Esophagus mucosa (tissue), 1 donor: Measurements from ENCODE around the gene THBS4. TPM values are rescaled to one million over a fixed set of nuclear protein-coding genes. Genes with fewer than 3 reads are reported as not detected.

Experiments
- ATAC-seq: fragments of 200-7000 bp; cut with Tn5 transposase; one replicate; pipeline ENCODE4 v1.9.1; 2020
- total RNA-seq: library from RNA; stranded (reverse); gene quantifications from one replicate; pipeline ENCODE4 v1.2.4, GENCODE V29; 2023
- donor health status: DM: yes; HTN: yes; CAD: no.

Gene THBS4
- total RNA-seq, 1 donor from 2014 or later, result 0.16 TPM

DNA sequence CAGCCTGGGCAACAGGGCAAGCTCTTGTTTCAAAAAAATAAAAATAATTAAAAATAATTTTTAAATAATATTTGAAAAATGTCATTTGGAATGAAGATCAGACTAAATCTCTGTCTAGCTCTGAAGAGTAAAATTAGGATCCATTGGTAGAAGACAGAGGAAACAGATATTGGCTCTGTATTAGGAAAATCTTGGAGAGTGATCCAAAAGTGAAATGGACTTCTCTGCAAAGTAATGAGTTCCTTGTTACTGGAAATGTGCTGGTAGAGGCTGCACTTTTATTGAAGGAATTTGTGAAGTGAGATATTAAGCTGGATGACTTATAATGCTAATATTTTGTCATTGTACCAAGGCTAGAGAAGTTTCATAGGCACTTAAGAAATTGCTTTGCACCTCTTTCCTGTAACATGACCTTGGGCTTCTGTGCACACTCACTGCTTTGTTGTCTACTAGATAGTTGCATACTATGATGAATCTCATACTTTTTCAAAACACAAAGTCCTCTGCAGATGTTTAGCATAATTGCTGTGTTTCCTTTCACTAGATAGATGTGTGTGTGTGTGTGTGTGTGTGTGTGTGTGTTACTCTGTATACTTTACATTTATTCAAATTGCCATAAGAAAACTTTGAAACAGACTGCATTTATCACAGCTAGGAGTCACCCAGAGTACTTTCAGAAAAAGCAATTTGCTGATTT, 13.1 kb downstream of the THBS4 start:
- ATAC-seq, result no peak

DNA sequence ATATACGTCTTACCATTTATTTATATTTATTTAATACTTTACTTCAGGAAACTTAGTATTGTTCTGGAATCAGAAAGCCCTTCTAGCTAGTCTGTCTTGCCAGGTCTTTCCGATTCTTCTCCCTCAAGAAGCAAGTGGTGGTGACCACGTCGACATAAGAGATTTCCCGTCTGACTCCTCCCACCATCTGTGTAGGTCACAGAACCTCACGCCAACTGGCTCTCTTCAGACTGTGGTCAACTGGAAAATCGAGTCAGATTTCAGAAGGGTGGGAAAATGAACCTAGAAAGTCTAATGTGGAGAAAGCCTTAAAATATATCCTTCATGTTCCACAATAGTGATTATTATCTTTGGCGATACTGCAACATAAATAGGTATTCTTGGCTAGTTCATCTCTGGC, 17.3 kb downstream of the THBS4 start:
- no peak for ATAC-seq

DNA sequence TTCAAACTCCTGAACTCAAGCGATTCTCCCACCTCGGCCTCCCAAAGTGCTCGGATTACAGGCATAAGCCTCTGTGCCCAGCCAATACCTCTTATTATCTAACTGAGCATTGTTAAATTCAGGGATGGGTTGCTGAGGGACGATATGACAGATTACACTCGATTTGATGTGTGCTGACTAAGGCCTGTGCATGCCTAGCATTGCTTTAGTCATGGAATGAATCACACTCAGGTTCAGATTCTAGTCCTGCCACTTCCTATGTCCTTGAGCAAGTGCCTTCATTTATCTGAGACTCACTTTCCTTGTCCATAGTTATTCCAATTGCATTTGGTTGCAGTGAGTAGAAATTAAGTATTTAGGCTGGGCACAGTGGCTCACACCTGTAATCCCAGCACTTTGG, 19.5 kb downstream of the THBS4 start:
- no peak for ATAC-seq

DNA sequence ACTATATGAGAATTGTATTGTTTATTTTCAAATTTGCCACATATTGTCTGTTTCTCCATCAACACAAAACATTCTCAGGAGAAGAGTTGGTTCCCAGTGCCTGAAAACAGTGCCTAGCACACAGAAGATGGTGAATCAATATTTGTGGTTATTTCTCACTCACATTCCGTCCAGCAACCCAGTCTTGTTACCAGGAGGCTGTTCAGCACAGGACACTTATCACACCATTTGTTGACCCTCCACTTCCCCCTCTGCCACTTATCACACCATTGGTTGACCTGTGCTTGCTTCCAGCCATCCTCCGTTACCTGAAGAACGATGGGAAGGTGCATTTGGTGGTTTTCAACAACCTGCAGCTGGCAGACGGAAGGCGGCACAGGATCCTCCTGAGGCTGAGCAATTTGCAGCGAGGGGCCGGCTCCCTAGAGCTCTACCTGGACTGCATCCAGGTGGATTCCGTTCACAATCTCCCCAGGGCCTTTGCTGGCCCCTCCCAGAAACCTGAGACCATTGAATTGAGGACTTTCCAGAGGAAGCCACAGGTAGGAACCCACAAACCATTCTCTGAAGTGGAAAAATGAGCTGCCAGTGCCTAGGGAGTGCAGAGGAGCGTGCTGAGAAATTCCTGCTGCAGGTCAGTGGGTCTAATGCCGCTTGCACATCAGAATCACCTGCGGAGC, 20.5 kb downstream of the THBS4 start:
- no peak for ATAC-seq

DNA sequence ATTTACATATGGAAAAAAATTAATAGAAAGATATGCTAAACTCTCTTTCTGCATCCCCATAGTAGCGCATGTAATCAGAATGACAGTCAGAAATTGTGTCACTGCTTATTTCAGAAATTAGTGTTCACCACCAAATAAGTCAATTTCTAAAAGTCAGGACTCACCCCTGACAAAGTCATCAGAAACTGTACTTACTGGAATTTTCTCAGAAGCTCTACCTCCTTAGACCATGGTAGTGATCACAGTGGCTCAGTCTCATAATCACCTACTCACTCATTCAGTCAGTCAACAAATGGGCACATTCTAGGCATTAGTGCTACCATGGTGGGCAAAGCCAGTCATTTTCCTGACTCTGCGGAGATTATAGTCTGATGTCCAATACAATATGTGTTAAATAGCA, 22.0 kb downstream of the THBS4 start:
- no peak for ATAC-seq

DNA sequence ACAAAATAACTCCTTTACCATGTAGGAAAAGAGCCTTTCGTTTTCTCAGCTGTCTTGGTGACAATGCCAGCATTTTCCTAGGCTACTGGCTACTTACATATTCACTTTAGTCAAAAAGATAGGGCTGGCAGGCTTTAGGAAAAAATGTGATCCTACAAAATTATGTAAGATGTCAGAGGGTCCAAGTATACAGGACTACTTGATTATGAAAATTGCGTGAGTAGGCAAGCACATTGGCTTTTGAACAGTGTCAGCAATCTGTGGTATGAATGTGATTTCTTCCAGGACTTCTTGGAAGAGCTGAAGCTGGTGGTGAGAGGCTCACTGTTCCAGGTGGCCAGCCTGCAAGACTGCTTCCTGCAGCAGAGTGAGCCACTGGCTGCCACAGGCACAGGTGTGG, 22.8 kb downstream of the THBS4 start:
- no peak for ATAC-seq

DNA sequence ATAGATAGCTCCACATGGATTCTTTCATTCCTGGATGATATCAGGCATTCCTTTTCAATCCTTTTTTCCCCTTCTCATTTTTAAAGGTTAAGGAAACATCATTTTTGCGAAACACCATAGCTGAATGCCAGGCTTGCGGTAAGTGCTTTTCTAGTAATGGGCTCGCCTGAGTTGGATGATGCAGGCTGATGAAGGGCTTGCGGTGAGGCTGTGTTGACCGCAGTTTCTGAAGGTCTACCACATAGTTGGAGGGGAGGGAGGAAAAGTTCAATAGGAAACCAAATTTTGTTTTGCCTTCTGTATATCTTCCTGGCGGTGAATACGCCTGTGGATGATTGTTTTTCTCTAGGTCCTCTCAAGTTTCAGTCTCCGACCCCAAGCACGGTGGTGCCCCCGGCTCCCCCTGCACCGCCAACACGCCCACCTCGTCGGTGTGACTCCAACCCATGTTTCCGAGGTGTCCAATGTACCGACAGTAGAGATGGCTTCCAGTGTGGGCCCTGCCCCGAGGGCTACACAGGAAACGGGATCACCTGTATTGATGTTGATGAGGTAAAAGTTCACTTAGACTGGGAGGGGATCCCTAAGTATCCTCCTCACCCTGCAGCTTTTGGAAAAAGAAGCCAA, 24.3 kb downstream of the THBS4 start:
- no peak for ATAC-seq

DNA sequence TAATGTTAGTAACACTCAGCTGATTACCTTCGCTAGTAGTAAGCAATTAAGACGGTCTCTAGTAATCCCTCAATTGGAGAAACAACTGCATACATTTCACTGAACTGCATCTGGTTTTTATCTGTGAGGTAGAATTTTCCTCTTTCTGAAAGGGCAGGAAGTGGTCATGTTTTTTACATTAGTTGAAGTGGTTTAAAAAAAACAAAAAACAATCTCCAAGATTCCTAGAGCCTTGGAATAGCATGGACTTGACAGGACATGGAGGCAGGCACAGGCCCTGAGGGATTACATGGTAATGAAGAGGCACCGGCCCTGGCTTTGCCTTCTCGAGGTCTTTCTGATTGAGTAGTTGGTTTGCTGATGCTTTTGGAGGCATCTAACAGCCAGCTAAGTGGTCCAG, 25.8 kb downstream of the THBS4 start:
- no peak for ATAC-seq

DNA sequence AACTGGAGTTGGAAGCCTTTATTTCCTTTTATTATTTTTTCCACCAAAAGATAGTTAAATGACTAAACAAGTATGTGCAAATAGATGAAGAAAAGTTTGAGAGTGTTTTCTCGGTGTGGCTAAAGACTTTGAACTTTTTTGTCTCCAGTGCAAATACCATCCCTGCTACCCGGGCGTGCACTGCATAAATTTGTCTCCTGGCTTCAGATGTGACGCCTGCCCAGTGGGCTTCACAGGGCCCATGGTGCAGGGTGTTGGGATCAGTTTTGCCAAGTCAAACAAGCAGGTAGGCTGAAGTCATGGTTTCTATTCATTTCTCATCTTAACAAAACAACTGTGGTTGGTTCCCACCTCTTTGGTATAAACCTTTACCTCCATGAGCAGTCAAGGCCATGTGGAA, 26.4 kb downstream of the THBS4 start:
- ATAC-seq, result no peak

DNA sequence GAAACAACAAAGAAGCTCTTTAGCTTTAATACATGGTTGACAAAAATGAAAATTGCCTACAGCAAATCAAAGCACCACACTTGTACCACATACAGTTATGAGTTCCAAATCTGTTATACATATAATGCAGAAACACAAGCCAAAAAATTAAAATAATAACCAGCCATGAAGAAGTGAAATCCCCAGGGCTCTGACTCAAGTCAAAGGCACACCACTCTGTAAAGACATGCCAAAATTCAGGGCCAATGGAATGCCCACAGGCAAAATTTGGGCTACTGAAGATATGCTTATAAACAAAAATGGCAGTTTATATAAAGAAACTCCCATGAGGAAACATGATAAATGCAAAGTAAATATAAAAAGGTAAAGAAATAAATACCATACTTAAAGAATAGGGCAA, 29.0 kb downstream of the THBS4 start:
- ATAC-seq, result no peak

DNA sequence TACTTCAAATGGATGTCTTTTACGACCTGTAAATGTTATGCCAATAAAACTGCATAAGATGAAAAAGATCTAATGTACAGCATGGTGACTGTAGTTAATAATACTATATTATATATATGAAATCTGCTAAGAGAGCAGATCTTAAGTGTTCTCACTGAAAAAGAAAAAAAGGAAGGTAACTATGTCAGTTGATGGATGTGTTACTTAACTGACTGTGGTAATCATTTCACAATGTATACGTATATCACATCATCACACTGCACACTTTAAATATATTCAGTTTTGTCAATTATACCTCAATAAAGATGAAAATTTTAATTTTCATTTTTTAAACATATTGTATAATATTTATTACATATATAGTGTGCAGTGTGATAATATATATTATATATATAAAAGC, 31.9 kb downstream of the THBS4 start:
- ATAC-seq, result no peak

DNA sequence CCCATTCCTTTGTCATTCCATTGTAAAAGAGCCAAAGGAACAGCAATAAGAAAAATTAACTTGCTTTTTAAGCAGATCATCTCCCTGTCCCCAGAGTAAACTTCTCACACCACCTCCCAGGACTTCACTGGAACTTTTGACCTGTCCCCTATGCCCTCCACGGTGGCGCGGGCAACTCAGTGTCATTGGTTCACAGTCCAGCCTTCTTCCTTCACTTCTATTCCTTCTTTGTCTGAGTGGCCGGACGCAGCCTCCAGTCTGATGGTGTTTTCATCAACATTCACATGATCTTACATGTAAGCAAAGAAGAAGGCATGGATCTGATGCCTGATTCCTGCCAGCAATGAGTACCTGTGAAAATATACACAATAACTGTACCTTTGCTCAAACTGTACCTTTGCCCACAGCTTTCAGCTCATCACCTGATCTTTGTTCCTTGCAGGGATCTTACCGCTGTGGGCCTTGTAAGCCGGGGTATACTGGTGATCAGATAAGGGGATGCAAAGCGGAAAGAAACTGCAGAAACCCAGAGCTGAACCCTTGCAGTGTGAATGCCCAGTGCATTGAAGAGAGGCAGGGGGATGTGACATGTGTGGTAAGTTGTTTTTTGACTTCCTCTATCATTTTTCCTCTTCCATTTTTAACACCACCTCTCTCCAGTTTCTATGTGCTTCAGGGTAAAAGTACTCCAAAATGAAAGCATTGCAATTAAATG, 32.5 kb downstream of the THBS4 start:
- no peak for ATAC-seq

DNA sequence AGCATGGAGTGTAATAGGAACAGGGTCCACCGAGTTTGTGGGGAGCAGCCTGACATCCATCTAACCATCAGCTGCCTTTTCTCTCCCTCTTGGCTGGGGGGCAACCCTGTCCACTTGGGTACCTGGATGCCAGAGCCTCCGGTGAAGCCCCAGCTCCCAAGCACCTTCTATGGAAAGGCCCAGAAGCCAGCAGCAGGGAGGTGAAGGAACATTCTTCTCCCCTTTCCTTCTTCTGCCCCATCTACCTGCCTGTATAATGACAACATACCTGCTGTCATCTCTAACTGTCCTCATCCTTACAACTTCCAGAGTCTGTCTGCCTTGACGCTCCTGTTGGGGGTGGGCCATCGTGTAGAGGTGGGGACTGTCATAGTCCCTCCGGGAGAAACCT, 33.1 kb downstream of the THBS4 start:
- ATAC-seq, result no peak

DNA sequence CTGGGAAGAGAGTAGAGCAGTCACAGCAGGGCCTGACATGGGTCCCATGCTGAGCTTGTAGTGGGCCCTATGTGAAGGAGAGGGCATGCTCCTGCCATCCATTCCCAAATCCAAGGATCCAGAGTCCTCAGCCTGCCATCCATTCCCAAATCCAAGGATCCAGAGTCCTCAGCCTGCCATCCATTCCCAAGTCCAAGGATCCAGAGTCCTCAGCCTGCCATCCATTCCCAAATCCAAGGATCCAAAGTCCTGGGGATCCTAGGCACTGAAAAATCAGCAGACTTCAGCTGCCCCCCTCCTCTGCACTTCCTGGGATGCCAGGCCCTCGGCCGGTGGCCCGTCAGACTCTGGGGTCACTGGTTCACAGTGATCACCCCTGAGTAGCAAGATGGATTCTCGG, 33.6 kb downstream of the THBS4 start:
- ATAC-seq, result no peak

DNA sequence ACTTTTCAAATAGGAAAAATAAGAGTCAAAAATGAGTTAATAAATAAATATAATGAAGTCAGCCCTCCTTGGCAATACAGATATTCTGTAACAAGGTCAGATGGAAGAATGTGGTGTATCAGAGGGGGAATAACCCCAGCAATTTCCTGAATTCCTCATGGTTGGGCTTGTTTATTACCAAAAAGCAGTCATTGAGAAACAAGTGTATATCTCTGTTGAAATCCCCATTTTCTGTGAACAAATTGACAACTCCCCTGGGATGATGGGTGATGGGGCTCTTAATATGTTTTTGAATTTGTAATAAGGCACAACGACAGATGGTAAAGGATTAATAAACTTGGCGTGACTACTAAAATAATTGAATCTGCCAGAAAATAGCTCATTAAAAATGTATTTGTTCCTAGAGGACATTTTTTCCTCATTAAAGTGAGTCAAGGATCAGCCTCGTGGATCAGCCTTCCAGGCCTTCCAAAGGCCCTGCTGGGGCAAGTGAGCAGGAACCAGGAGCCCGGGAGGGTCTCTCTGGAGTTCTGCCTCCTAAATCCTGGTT, 34.2 kb downstream of the THBS4 start:
- no peak for ATAC-seq

DNA sequence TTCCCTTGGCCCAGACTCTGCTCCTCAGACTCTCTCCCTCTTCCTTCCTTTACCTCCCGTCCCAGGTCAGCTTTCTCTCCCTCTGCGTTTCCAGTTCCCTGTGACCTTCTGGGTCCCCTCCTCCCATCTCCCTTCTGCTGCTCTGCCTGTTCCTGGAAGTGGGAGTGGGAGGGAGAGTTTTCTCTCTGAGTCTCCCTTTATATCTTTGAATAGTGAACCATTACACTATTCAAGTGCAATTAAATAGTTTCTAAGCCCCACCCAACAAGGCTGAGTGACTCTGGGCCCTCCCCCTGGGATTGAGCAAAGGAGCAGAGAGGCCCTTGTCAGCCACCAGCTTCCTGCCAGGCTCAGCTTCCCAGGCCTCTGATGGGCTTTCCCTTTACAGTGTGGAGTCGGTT, 34.8 kb downstream of the THBS4 start:
- ATAC-seq, result no peak

DNA sequence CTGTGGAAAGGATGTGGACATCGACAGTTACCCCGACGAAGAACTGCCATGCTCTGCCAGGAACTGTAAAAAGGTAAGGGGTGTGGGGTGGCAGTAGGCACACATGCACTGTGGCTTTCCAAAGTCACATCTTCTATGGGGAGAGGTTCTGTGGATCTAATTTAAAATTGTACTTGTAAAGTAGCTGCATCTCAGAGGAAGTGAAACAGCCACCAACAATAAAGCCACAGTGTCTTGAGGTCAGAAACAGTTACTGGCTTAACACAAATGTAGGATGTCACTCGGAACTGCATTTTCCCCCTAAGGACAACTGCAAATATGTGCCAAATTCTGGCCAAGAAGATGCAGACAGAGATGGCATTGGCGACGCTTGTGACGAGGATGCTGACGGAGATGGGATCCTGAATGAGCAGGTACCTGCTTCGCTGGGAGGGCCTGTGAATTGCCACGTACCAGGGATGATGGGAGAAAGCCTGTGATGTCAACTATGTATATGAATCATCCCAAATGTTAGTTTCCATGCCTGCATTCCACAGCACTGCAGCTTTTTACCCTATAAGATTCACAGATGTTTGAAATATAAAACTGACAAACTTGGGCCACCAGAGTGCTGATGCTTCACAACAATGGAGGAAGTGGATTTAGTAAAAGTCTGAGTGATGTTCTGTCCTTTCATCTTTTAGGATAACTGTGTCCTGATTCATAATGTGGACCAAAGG, 35.3 kb downstream of the THBS4 start:
- no peak for ATAC-seq

DNA sequence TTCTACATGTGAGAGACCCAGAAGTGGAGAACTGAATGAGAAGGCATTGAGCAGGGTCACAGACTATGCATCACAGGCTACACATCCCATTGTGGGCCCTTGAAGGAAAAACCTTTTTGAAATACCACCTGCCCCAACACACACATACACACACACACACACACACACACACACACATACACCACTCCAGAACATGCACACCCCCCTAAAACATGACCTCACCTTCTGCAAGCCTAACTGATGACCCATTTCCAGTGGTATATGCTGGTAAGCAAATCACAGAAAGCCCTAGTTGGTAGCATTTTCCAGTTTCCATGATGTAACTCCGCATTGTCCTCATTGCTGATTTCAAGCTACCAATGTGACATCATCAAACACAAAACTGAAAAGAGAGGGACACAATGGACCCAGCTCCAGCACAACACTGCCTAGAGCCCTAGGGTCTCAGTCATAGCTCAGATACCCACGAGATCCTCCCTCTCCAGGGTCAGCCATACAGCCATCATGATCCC, 36.4 kb downstream of the THBS4 start:
- ATAC-seq, result no peak

DNA sequence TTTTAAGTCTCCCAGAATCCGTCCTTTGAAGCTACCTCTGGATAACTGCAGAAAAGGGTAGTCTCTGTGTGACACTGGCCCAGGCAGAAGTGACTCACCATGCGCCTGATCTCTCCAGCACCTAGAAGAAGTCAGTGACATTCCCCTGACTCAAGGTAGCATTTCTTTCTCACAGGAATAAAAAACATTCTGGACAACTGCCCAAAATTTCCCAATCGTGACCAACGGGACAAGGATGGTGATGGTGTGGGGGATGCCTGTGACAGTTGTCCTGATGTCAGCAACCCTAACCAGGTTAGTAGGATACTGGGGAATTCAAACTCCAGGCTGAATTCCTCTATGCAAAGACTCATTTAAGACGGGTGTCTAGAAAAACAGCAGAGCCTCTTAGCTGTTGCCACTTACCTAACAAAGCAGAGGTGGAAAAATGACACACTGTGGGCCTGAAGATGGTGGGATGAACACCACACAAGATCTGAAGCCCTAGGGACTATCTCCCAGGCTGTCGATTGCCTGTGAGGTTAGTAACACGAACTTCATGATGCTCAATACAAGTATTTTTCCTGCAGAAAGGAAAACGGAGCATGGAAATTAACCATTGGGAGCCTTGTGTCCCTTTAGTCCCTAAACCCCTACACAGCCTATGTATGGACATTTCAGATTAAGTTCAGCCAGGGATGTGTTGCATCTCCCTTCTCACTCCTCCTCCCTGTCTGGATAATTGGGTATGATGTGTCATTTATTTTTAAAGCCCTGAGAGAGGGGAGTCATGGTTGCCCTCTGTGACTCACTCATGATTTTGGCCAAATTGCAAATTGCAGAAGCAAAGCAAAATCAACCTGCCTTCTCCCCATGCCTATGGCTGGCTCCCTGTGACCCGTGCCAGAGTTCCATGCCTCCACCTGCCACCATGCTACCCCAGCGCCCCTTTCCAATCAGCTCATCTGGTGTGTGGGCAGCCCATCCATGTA, 37.2 kb downstream of the THBS4 start:
- ATAC-seq, result no peak

DNA sequence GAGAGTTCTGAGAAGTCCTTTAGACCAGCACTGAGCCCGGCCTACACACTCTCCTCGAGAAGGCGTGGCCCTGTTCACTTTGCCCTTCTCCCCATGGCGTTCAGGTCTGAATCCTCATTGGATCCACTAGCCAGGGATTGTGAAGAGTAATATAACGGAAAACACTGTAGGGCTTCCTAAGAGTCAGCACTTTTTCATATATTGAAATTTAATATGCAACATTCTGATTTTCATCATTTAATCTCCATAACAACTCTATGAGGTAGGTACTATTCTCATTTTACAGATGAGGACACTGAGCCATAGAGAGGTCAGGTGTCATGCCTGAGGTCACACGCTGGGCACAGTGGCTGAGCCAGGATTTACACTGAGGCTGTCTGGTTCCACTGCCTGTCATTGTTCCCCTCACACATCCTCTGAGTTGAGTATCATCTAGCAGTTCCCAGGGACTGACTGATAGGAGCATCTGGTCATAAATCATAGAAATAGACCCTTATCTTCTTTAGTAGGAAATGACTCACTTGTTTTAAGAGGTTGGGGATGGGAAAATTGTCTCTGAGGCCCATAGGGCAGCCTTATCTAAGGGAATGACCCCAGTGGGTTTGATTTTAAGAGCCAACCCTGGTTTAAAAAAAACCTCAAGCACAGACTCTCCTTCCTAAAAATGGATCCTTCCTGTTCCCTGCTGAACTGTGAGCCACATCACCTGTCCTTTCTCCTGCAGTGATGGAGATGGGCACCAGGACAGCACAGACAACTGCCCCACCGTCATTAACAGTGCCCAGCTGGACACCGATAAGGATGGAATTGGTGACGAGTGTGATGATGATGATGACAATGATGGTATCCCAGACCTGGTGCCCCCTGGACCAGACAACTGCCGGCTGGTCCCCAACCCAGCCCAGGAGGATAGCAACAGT, 41.2 kb downstream of the THBS4 start:
- no peak for ATAC-seq
